ENCODE measurements around the gene PLEKHA3. TPM values are rescaled to one million over a fixed set of nuclear protein-coding genes. Genes with fewer than 3 reads are reported as not detected.

PLEKHA3 gene
- total and polyA plus RNA-seq, 9 of the 15 experiments (the other 6 are each of a cell fraction or from before 2014, with no cell fraction given): 2.3 to 23.4 (median 10.5) TPM

- 70% methylated on average over 8 of the region's 8 CpGs for WGBS (ENCODE audit: insufficient coverage, low coverage, missing lambda C conversion rate)
- Histone ChIP-seq H3K79me2 (ENCODE audit: control insufficient read depth, insufficient read depth, low read length) (peaks cover 59% of the 10 kb centered on the region), H2AFZ (ENCODE audit: low read depth, low read length) (no peak overlapping the region), H4K20me1 (replicated peaks; ENCODE audit: control insufficient read depth, insufficient read depth, low read length) (peaks cover 4% of the 10 kb centered on the region), H3K9me1 (ENCODE audit: control insufficient read depth, insufficient read depth, low read length) (no peaks in the 10 kb centered on the region), H3K27ac (ENCODE audit: extremely low read depth, low read depth, low read length) (no peak overlapping the region), H3K9me3 (replicated peaks; ENCODE audit: control insufficient read depth, insufficient read depth, low read depth, low read length) (no peaks in the 10 kb centered on the region), H3K4me3 (no peak overlapping the region), H3K4me1 (replicated peaks in 1 of 2; ENCODE audit: control insufficient read depth in 2 of 2, insufficient read depth in 2 of 2, low read length in 2 of 2) (no peaks in the 10 kb centered on the region), H3K36me3 (ENCODE audit: control insufficient read depth, insufficient read depth, low read length) (peaks cover 42% of the 10 kb centered on the region; the same call in 2 of the 3 replicates), H3K9ac (ENCODE audit: insufficient read depth in 1 of 2, low read depth in 2 of 2, low read length in 2 of 2) (no peak overlapping the region), H3K4me2 (ENCODE audit: insufficient read depth, low read length) (no peak overlapping the region), H3K27me3 (ENCODE audit: control insufficient read depth in 2 of 2, insufficient read depth in 2 of 2, low read length in 2 of 2) (no peaks in the 10 kb centered on the region)
- intact Hi-C loops (cut with micrococcal nuclease) (no loop called here), in situ Hi-C loops (cut with MboI) (no loop called here)
- TF ChIP-seq ZC3H11A (IDR thresholded peaks at IDR 0.05; ENCODE audit: low read depth, low read length) (no peak), USF2 (CRISPR knock-in tag; IDR thresholded peaks at IDR 0.05) (no peak), ZNF174 (CRISPR knock-in tag; IDR thresholded peaks at IDR 0.05) (no peak), RUNX1 (IDR thresholded peaks at IDR 0.05; ENCODE audit: low read depth) (no peak), SMC3 (conservative IDR thresholded peaks at IDR 0.05; ENCODE audit: insufficient read depth, low read depth, low read length) (no peak)
- POLR2A ChIA-PET: interaction anchor here (0.6 kb wide), 1 partner anchor 81 kb away, joined by 3 read pairs; no protein-coding TSS in a partner anchor
- ATAC-seq (peak; percentile 29; the same call in 2 of the 3 replicates), FAIRE-seq (no peak), DNase-seq (ENCODE audit: extremely low read depth in 1 of 4, low spot score in 3 of 4) (no peak)
- BruUV-seq (replicated peaks): no TSS peak
- CTCF ChIA-PET (ENCODE audit: low intra/inter-chr PET ratio): no interaction called here
These were observed 50.4 kb downstream of the PLEKHA3 start for GRCh38 chr2:178530625-178531142.

GRCh38 chr2:178531168-178531567, 50.9 kb downstream of the PLEKHA3 start:
- Histone ChIP-seq H4K20me1 (replicated peaks; ENCODE audit: control insufficient read depth, insufficient read depth, low read length) (peaks cover 4% of the 10 kb centered on the region), H3K4me3 (no peak overlapping the region), H3K36me3 (ENCODE audit: control insufficient read depth, insufficient read depth, low read length) (peaks cover 45% of the 10 kb centered on the region; the same call in 2 of the 3 replicates), H3K9ac (ENCODE audit: insufficient read depth in 1 of 2, low read depth in 2 of 2, low read length in 2 of 2) (no peak overlapping the region), H3K9me1 (ENCODE audit: control insufficient read depth, insufficient read depth, low read length) (no peaks in the 10 kb centered on the region), H2AFZ (ENCODE audit: low read depth, low read length) (no peak overlapping the region), H3K27ac (ENCODE audit: extremely low read depth, low read depth, low read length) (no peak overlapping the region), H3K9me3 (replicated peaks; ENCODE audit: control insufficient read depth, insufficient read depth, low read depth, low read length) (no peaks in the 10 kb centered on the region), H3K27me3 (ENCODE audit: control insufficient read depth in 2 of 2, insufficient read depth in 2 of 2, low read length in 2 of 2) (no peaks in the 10 kb centered on the region), H3K79me2 (ENCODE audit: control insufficient read depth, insufficient read depth, low read length) (peaks cover 54% of the 10 kb centered on the region), H3K4me2 (ENCODE audit: insufficient read depth, low read length) (no peak overlapping the region), H3K4me1 (replicated peaks in 1 of 2; ENCODE audit: control insufficient read depth in 2 of 2, insufficient read depth in 2 of 2, low read length in 2 of 2) (no peaks in the 10 kb centered on the region)
- ChIA-PET CTCF (ENCODE audit: low intra/inter-chr PET ratio) (no interaction called here), POLR2A (no interaction called here)
- ATAC-seq: no peak
- no TSS peak for BruUV-seq (replicated peaks)
- no peak for FAIRE-seq
- no peak for DNase-seq (ENCODE audit: extremely low read depth in 1 of 4, low spot score in 3 of 4)
- in situ Hi-C loops (cut with MboI): no loop called here
- intact Hi-C loops (cut with micrococcal nuclease): no loop called here
- TF ChIP-seq ETV1 (tag; conservative IDR thresholded peaks at IDR 0.05; ENCODE audit: low read depth): no peak
- TF ChIP-seq PRPF4 (IDR thresholded peaks at IDR 0.05; ENCODE audit: insufficient read depth, low read depth, low read length, poor library complexity, severe bottlenecking): no peak
- no peak for TF ChIP-seq ZNF224 (CRISPR knock-in tag; IDR thresholded peaks at IDR 0.05)
- no peak for TF ChIP-seq CEBPG (CRISPR knock-in tag; IDR thresholded peaks at IDR 0.05)
- TF ChIP-seq CEBPG (tag; conservative IDR thresholded peaks at IDR 0.05 in 1 of 2, IDR thresholded peaks at IDR 0.05 in 1 of 2): no peak
- no peak for TF ChIP-seq TRIM24 (IDR thresholded peaks at IDR 0.05)
- no peak for TF ChIP-seq MCM2 (IDR thresholded peaks at IDR 0.05; ENCODE audit: low read depth)
- TF ChIP-seq ZNF23 (CRISPR knock-in tag; IDR thresholded peaks at IDR 0.05): no peak
- no peak for TF ChIP-seq SMARCB1 (IDR thresholded peaks at IDR 0.05; ENCODE audit: insufficient read length, low read depth)
- no peak for TF ChIP-seq RBM34 (IDR thresholded peaks at IDR 0.05; ENCODE audit: borderline replicate concordance, insufficient read depth, low read length)
- no peak for TF ChIP-seq ZBTB9 (CRISPR knock-in tag; IDR thresholded peaks at IDR 0.05)
- WGBS (ENCODE audit: insufficient coverage, low coverage, missing lambda C conversion rate): 89% methylated on average over 12 of the region's 12 CpGs
